B cell (primary cell): ENCODE measurements around the gene PTPRF. TPM values are rescaled to one million over a fixed set of nuclear protein-coding genes. Genes with fewer than 3 reads are reported as not detected.

Experiments
- ATAC-seq: fragments of 200-7000 bp; cut with Tn5 transposase; one replicate; pipeline ENCODE4 v1.10.0; 2021; ENCODE audit warnings: low read depth, mild to moderate bottlenecking, moderate number of reproducible peaks, moderate library complexity
- CTCF ChIA-PET: fragments of 350-600 bp; sonication (Branson Sonifier 250); formaldehyde crosslinking; loops from one replicate; lab custom pipeline; 2021; ENCODE audit warnings: antibody characterized with exemption, inconsistent platforms; lab: Charles Lee
- POLR2A ChIA-PET: fragments of 350-600 bp; sonication (Branson Sonifier 250); formaldehyde crosslinking; loops from one replicate; lab custom pipeline; 2021; ENCODE audit warnings: antibody characterized with exemption; lab: Charles Lee
- DNase-seq: peaks from one replicate; pipeline ENCODE4 v3.0.0; 2013
- H2AFZ ChIP-seq: 2 replicates; pipeline ENCODE4 v1.6.1; 2012; ENCODE audit warnings: mild to moderate bottlenecking, low read depth, low read length; ENCODE audit not compliant: insufficient read depth, poor library complexity, severe bottlenecking
- H3K27ac ChIP-seq, 2 donors: 1 replicate in 1 of 2; 2 replicates in 1 of 2; pipeline ENCODE4 v1.5.1; 2012 to 2013; ENCODE audit warnings: low read length in 2 of 2, mild to moderate bottlenecking in 2 of 2, moderate library complexity in 1 of 2
- H3K27me3 ChIP-seq, 4 experiments: fragments of 200-600 bp in 1 of 4; sonication (generic) in 1 of 4; replicated peaks in 1 of 4; 1 replicate in 2 of 4; 2 replicates in 2 of 4; pipeline versions ENCODE4 v1.6.1 to v1.7.0; 2013 to 2016; ENCODE audit warnings: low read length in 3 of 4, mild to moderate bottlenecking in 2 of 4, mixed read lengths in 1 of 4, moderate library complexity in 1 of 4; ENCODE audit not compliant: insufficient read depth in 4 of 4, control insufficient read depth in 3 of 4; ENCODE audit errors: control extremely low read depth in 1 of 4
- H3K36me3 ChIP-seq, 2 experiments: replicated peaks in 1 of 2; 1 replicate in 1 of 2; 2 replicates in 1 of 2; pipeline versions ENCODE4 v1.6.1 to v1.7.1; 2013; ENCODE audit warnings: low read length in 1 of 2; ENCODE audit not compliant: insufficient read depth in 2 of 2, control insufficient read depth in 1 of 2; ENCODE audit errors: control extremely low read depth in 1 of 2, extremely low read depth in 1 of 2
- H3K4me1 ChIP-seq, 2 donors: fragments of 200-600 bp in 1 of 2; sonication (generic) in 1 of 2; 1 replicate in 1 of 2; 2 replicates in 1 of 2; pipeline versions ENCODE4 v1.5.1 to v1.6.1; 2013 to 2017; ENCODE audit warnings: low read length in 2 of 2; ENCODE audit not compliant: control insufficient read depth in 2 of 2, insufficient read depth in 2 of 2
- H3K4me2 ChIP-seq: replicated peaks from 2 replicates; pipeline ENCODE3; 2012; ENCODE audit warnings: mild to moderate bottlenecking, low read depth, low read length; ENCODE audit not compliant: poor library complexity, severe bottlenecking
- H3K4me3 ChIP-seq, 5 experiments: fragments of 200-600 bp in 1 of 5; sonication (generic) in 1 of 5; 1 replicate in 3 of 5; 2 replicates in 2 of 5; pipeline versions ENCODE4 v1.5.1 to v1.7.0; 2011 to 2016; ENCODE audit warnings: low read length in 4 of 5, mild to moderate bottlenecking in 4 of 5, low read depth in 2 of 5, control low read depth in 1 of 5, moderate library complexity in 1 of 5; ENCODE audit not compliant: insufficient read depth in 1 of 5; ENCODE audit errors: control extremely low read depth in 1 of 5, extremely low read depth in 1 of 5
- H3K79me2 ChIP-seq: fragments of 200-600 bp; sonication (generic); one replicate; pipeline ENCODE4 v1.6.0; 2016; ENCODE audit warnings: low read length; ENCODE audit not compliant: control insufficient read depth, insufficient read depth
- H3K9ac ChIP-seq: fragments of 200-600 bp; sonication (generic); 2 replicates; pipeline ENCODE4 v1.6.1; 2017; ENCODE audit warnings: mild to moderate bottlenecking, low read length, moderate library complexity
- H3K9me3 ChIP-seq, 3 donors: one replicate each; pipeline versions ENCODE4 v1.6.1 to v1.7.1; 2013; ENCODE audit warnings: low read length in 2 of 3; ENCODE audit not compliant: control insufficient read depth in 2 of 3, insufficient read depth in 1 of 3; ENCODE audit errors: control extremely low read depth in 1 of 3
- H4K20me1 ChIP-seq: 2 replicates; pipeline ENCODE4 v1.6.0; 2012; ENCODE audit warnings: mild to moderate bottlenecking, low read length; ENCODE audit not compliant: insufficient read depth, control insufficient read depth, poor library complexity, severe bottlenecking
- H3K27ac Mint-ChIP-seq: one replicate; pipeline ENCODE4 v1.8.0; 2021; ENCODE audit warnings: mixed read lengths
- H3K27me3 Mint-ChIP-seq: one replicate; pipeline ENCODE4 v1.8.0; 2021; ENCODE audit warnings: mixed read lengths
- H3K4me1 Mint-ChIP-seq: one replicate; pipeline ENCODE4 v1.8.0; 2021; ENCODE audit warnings: mixed read lengths
- H3K4me3 Mint-ChIP-seq: one replicate; pipeline ENCODE4 v1.8.0; 2021; ENCODE audit warnings: mixed read lengths
- H3K9me3 Mint-ChIP-seq: one replicate; pipeline ENCODE4 v1.8.0; 2022; ENCODE audit warnings: mixed read lengths; ENCODE audit not compliant: insufficient read depth
- CTCF ChIP-seq: fragments of 200-600 bp; IDR thresholded peaks from one replicate; pipeline ENCODE4 v1.8.0; 2022; ENCODE audit warnings: antibody characterized with exemption, mild to moderate bottlenecking
- EZH2 ChIP-seq: IDR thresholded peaks from 2 replicates; pipeline ENCODE4 v1.6.1; 2012; ENCODE audit warnings: borderline replicate concordance, low read depth, mild to moderate bottlenecking, moderate library complexity, low read length; ENCODE audit not compliant: insufficient read depth, poor library complexity, severe bottlenecking
- WGBS: methylation state at CpG from one replicate; pipeline ENCODE4 v1.1.5; 2013; ENCODE audit warnings: missing lambda C conversion rate; ENCODE audit not compliant: insufficient coverage; 5-methylcytosine and 5-hydroxymethylcytosine counted together
- intact Hi-C: fragments of 100-400 bp; cut with micrococcal nuclease; formaldehyde crosslinking; loops from one replicate; pipeline ENCODE4 v1.10.0; 2022
- polyA plus RNA-seq: library from polyadenylated mRNA; depleted of rRNA; stranded (reverse); fragments of >200 nt; gene quantifications from 2 replicates; pipeline ENCODE4 v1.2.3, GENCODE V29; 2012
- total RNA-seq, 2 donors: library from RNA; stranded (reverse); fragments of 120-200 nt in 1 of 2; gene quantifications; 1 replicate in 1 of 2; 2 replicates in 1 of 2; pipeline versions ENCODE4 v1.2.3 to v1.2.4, GENCODE V29; 2013 to 2022

Gene PTPRF
- total and polyA plus RNA-seq, 2 donors (not counting 1 experiment from before 2014, with no cell fraction given) = 0.07 to 0.13 TPM

GRCh38 chr1:43618521-43619313 is 88.0 kb downstream of the PTPRF start:
- Histone ChIP-seq H3K4me2 (no peak overlapping the region), H4K20me1 (no peaks in the 10 kb centered on the region), H3K4me1 (no peaks in the 10 kb centered on the region), H3K36me3 (no peaks in the 10 kb centered on the region), H3K27ac (no peak overlapping the region), H3K27me3 (no peaks in the 10 kb centered on the region), H3K4me3 (no peak overlapping the region), H3K79me2 (no peaks in the 10 kb centered on the region), H3K9me3 (no peaks in the 10 kb centered on the region), H2AFZ (no peak overlapping the region), H3K9ac (no peak overlapping the region)
- ChIA-PET POLR2A (no interaction called here), CTCF (no interaction called here)
- Mint-ChIP-seq H3K4me1 (no peaks in the 10 kb centered on the region), H3K9me3 (no peaks in the 10 kb centered on the region), H3K27me3 (peaks cover 9% of the 10 kb centered on the region), H3K27ac (no peak overlapping the region), H3K4me3 (no peak overlapping the region)
- 94% methylated on average over 15 of the region's 22 CpGs for WGBS
- no peak for TF ChIP-seq EZH2
- no peak for TF ChIP-seq CTCF
- intact Hi-C loops = no loop called here
- DNase-seq (no peak), ATAC-seq (no peak)

- Histone ChIP-seq H3K79me2 (no peaks in the 10 kb centered on the region), H3K9ac (no peak overlapping the region), H3K27ac (no peak overlapping the region), H3K36me3 (no peaks in the 10 kb centered on the region), H3K4me2 (no peak overlapping the region), H4K20me1 (no peaks in the 10 kb centered on the region), H3K4me1 (no peaks in the 10 kb centered on the region), H2AFZ (no peak overlapping the region), H3K9me3 (no peaks in the 10 kb centered on the region), H3K4me3 (no peak overlapping the region), H3K27me3 (no peaks in the 10 kb centered on the region)
- H3K4me3 Mint-ChIP-seq = no peak overlapping the region
- 95% methylated on average over 21 of the region's 21 CpGs for WGBS
- H3K4me1 Mint-ChIP-seq = no peaks in the 10 kb centered on the region
- H3K27ac Mint-ChIP-seq = no peak overlapping the region
- H3K27me3 Mint-ChIP-seq = peaks cover 9% of the 10 kb centered on the region
- ChIA-PET POLR2A (no interaction called here), CTCF (no interaction called here)
- ATAC-seq (no peak), DNase-seq (no peak)
- intact Hi-C loops = no loop called here
- TF ChIP-seq EZH2 = no peak
- no peak for TF ChIP-seq CTCF
- no peaks in the 10 kb centered on the region for H3K9me3 Mint-ChIP-seq
These were observed 88.7 kb downstream of the PTPRF start for GRCh38 chr1:43619314-43619790.
